Pons (tissue), 1 donor: ENCODE measurements around the gene TTLL10.
A peak's percentile ranks its signal among the peaks of the same experiment; 100 is the strongest.

Source experiments
- DNase-seq: peaks from one replicate; pipeline ENCODE4 v3.0.0-alpha.2; 2016; ENCODE audit warnings: low spot score

TTLL10 gene

GRCh38 chr1:1222575-1223225 lies 49.0 kb downstream of the TTLL10 start:
- no peak for DNase-seq

DNA sequence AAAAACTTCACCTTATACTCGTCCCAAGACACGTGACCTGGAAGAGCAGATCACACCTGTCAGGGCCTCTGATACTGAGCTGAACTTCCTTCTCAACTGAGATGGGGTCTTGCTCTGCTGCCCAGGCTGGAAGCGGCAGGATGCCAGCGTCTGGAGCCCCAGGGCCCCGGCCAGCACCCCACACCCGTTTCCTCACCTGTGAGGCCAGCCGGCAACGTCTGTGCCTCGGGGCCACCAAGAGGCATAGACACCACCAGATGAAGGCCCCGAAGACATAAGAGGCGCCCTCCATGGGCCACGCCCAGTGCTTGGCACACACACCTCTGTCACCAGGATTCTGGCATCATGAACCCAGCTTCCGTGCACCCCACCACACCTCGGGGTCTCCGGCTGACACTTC lies 49.6 kb downstream of the TTLL10 start:
- DNase-seq, result no peak

GRCh38 chr1:1223891-1224290 lies 50.2 kb downstream of the TTLL10 start:
- DNase-seq, result no peak

- DNase-seq, result no peak
Observed at GRCh38 chr1:1225238-1225845, 51.7 kb downstream of the TTLL10 start.

- no peak for DNase-seq
Observed at GRCh38 chr1:1225913-1226312, 52.2 kb downstream of the TTLL10 start.

DNA sequence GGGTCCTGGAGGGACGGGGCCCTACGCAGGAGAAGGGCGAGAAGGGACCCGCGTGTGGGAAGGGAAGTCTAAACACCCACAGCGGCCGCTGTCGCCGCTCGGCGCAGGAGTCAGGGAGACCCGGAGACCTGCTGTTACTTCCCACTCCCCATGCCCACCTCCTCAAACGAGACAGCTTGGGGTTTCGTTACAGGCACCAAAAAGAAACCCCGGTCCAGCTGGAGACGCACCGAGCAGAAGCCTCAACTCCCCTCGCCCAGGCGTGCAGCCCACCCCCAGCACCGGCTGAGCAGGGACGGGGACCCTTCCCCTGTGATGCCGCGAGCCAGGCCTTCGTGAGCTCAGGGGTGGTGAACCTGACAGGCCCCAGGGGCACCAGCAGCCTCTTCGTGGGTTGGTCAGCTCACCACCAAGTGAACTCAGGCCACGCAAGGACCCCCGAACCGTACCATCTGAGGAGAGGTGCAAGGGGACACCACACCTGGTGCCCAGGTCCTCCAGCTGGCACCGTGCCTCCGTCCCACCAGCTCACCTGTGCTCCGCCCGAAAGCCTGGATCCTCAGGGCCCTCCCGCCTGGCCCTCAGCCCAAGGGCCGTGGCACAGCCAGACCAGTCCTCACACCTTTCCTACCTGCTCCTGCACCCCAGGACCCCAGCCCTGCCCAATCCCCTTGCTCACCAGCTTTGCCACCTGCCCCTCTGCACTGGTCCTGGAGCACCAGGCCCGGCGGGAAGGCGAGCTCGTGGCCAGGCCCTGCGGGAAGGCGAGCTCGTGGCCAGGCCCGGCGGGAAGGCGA lies 53.1 kb downstream of the TTLL10 start:
- no peak for DNase-seq

GRCh38 chr1:1227386-1227785 lies 53.7 kb downstream of the TTLL10 start:
- DNase-seq, result no peak

DNA sequence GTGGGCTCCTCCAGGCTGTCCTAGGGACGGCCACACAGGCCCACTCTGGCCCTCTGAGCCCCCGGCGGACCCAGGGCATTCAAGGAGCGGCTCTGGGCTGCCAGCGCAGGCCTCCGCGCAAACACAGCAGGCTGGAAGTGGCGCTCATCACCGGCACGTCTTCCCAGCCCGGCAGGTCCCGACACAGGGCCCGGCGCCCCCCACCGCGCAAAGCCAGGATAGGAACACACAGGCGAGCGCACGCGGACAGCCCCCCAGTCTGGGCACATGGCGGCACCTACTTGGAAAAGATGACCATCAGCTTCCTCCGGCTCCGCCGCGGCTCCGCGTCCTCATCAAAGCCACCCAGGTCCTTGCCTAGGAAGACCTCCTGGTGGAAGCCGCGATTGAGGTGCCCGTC lies 54.5 kb downstream of the TTLL10 start:
- no peak for DNase-seq

GRCh38 chr1:1228596-1229321 lies 55.1 kb downstream of the TTLL10 start:
- DNase-seq, result no peak

DNA sequence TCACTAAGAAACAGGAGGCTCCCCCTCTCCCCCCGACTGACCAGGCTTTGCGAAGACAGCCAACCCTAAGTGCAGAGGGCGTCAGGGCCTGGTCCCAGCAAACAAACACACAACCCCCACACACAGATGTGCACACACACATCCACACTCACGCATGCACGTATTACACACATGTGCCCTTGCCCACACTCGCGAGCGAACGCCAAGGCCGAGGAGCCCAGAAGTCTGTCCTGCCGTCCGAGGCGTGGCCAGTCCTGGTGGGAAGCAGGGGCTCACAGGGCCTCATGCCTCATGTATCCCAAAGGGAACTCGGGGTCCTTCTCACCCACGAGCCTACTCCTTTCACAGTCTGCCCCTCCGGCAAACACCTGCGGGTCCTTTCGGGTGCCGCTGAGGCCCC lies 56.1 kb downstream of the TTLL10 start:
- DNase-seq, result no peak

DNA sequence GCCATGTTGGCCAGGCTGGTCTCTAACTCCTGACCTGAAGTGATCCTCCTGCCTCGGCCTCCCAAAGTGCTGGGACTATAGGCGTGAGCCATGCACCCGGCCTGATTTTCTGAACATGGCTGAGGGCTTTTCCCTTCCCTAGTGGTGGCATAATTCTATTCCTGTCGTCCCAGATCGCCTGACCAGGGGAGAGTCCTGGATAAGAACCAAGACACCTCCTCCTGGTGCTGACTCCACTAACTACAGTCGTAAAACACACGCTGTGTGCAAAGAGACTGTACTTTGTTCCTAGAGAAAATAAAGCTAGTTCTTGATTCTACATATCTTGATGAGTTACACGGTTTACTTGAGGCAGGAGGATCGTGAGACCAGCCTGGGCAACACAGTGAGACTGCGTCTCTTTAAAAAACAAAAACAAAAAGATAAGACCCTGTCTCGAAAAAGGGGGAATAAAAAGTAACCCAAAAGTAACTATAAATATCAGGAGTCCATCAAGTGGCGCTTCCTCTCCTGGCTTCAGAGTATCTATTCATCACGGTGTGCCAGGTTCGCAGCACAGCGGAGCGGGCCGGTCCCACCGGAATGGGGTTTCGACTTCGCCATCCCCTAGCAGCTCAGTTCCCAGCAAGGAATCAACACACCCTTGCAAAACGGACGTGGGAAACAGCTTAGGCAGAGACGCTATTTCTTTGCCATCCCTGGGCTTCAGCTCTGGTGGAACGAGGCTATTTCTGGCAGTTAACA lies 57.1 kb downstream of the TTLL10 start:
- no peak for DNase-seq

DNA sequence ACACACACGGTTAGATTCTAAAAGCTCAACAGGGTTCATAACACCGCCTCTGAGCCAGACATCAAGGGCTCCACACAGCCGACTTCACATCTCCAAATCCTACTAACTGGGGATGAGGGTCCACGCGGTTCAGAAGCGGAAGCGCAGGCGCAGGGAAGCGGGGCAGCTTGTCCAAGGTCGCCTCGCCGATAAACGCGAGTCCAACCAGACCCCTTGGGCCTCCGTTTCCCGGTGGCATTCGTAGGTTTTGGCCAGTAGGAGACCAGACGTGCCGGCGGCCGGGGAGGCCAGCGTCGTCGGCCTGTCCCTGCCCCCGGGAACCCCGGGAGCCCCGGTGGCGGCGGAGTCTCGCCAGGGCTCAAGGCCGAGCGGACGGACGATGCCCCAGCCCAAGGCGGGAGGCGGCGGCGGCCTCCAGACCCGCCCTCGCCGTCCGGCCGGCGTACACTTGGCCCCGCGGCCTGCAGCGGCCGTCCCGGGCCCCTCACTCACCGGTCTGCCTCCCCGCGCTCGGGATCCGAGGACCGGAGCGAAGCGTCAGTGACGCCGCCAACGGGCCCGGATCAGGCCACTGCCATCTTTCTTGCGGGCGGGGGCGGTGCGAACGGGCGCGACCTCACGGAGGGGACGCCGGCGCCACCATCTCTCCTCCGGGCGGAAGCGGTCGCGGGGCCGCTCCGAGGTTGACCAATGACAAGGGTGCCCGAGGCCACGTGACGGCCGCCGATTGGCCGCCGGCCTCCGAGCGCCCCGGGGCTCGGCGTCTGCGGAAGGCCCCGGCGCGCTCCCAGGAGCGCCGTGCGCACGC lies 57.9 kb downstream of the TTLL10 start, which contains the start of gene SDF4:
TSS of gene SDF4 (minus strand) at position 602 of the 808 bp plus-strand sequence. CDS start 3,229 bp downstream, outside the sequence.
- DNase-seq, result peak; percentile 92

DNA sequence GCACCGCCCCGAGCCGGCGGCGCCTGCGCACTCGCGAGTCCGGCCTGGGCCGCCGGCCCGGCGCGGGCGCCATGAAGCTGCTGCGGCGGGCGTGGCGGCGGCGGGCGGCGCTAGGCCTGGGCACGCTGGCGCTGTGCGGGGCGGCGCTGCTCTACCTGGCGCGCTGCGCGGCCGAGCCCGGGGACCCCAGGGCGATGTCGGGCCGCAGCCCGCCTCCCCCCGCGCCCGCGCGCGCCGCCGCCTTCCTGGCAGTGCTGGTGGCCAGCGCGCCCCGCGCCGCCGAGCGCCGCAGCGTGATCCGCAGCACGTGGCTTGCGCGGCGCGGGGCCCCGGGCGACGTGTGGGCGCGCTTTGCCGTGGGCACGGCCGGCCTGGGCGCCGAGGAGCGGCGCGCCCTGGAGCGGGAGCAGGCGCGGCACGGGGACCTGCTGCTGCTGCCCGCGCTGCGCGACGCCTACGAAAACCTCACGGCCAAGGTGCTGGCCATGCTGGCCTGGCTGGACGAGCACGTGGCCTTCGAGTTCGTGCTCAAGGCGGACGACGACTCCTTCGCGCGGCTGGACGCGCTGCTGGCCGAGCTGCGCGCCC lies 58.6 kb downstream of the TTLL10 start, which contains the start of gene B3GALT6:
TSS of gene B3GALT6 (plus strand) at position 30 of the 588 bp plus-strand sequence. CDS start at position 72, 42 bp downstream.
- DNase-seq, result no peak

GRCh38 chr1:1232796-1233566 lies 59.3 kb downstream of the TTLL10 start:
- no peak for DNase-seq

GRCh38 chr1:1233567-1233892 lies 59.9 kb downstream of the TTLL10 start:
- DNase-seq, result no peak

GRCh38 chr1:1234180-1234808 lies 60.6 kb downstream of the TTLL10 start:
- DNase-seq, result no peak

- DNase-seq, result no peak
Observed at GRCh38 chr1:1235016-1235744, 61.5 kb downstream of the TTLL10 start.

- DNase-seq, result no peak
Observed at GRCh38 chr1:1236176-1236763, 62.6 kb downstream of the TTLL10 start.
